Parathyroid adenoma (tissue), 2 donors: ENCODE data around the gene PCDHA12.
"Not testable (repeated sequence)": the region's sequence is repeated elsewhere in the genome, so short reads cannot be mapped to it uniquely, and the experiment has no call there.

Experiments used
- H2AFZ ChIP-seq: fragments of 300-600 bp; sonication (generic); one replicate; pipeline ENCODE4 v1.7.0; 2017; ENCODE audit warnings: antibody characterized with exemption, mild to moderate bottlenecking
- H3K27ac ChIP-seq: fragments of 300-600 bp; sonication (generic); one replicate; pipeline ENCODE4 v1.7.0; 2017
- H3K27me3 ChIP-seq: fragments of 300-600 bp; sonication (generic); one replicate; pipeline ENCODE4 v1.7.0; 2017; ENCODE audit warnings: low read length; ENCODE audit not compliant: control insufficient read depth, insufficient read depth
- H3K36me3 ChIP-seq: fragments of 300-600 bp; sonication (generic); one replicate; pipeline ENCODE4 v1.7.0; 2017; ENCODE audit warnings: low read length; ENCODE audit not compliant: control insufficient read depth, insufficient read depth
- H3K4me1 ChIP-seq: fragments of 300-600 bp; sonication (generic); one replicate; pipeline ENCODE4 v1.7.0; 2017; ENCODE audit warnings: control low read depth
- H3K4me2 ChIP-seq: fragments of 300-600 bp; sonication (generic); one replicate; pipeline ENCODE4 v1.7.0; 2017; ENCODE audit warnings: low read length
- H3K4me3 ChIP-seq: fragments of 300-600 bp; sonication (generic); one replicate; pipeline ENCODE4 v1.7.0; 2017; ENCODE audit warnings: low read depth, low read length
- H3K79me2 ChIP-seq: fragments of 300-600 bp; sonication (generic); one replicate; pipeline ENCODE4 v1.7.0; 2017; ENCODE audit warnings: control low read depth
- H3K9ac ChIP-seq: fragments of 300-600 bp; sonication (generic); one replicate; pipeline ENCODE4 v1.7.0; 2017; ENCODE audit warnings: mild to moderate bottlenecking
- H3K9me3 ChIP-seq: fragments of 300-600 bp; sonication (generic); one replicate; pipeline ENCODE4 v1.7.0; 2017; ENCODE audit warnings: low read length; ENCODE audit not compliant: control insufficient read depth
- CTCF ChIP-seq: fragments of 300-600 bp; sonication (generic); IDR thresholded peaks from one replicate; pipeline ENCODE4 v1.7.0; 2017; ENCODE audit warnings: antibody characterized with exemption, mild to moderate bottlenecking
- donor health status: primary hyperparathyroidism.

PCDHA12 gene

DNA sequence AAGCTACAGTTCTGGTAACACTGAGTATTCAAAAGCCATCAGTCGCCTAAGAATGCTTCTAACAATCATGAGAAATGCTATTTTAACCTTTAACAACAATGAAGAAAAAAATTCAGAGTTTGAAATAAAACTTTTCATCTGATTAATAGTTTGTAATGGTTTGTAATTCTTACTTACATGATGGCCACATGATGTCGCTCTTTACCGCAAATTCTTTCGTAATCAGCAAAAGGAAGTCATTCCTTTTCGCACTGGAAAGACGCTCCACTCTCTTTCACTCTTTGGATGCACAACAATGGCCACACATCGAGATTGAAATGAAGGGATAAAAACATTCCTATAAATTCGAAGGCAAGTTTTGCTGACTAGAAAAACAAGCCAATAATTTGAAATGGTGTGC lies 41.1 kb upstream of the PCDHA12 start, which contains the start of gene PCDHA7:
TSS of gene PCDHA7 (plus strand) at position 277 of the 400 bp plus-strand sequence. CDS start at position 392, 115 bp downstream.
- Histone ChIP-seq H3K4me2 (no peak within 1 kb of the TSS), H3K27me3 (no peaks in the 10 kb centered on the region), H2AFZ (no peak within 1 kb of the TSS), H3K9ac (no peak within 1 kb of the TSS), H3K4me3 (no peak within 1 kb of the TSS), H3K4me1 (no peaks in the 10 kb centered on the region), H3K9me3 (no peaks in the 10 kb centered on the region), H3K79me2 (no peaks in the 10 kb centered on the region), H3K36me3 (no peaks in the 10 kb centered on the region), H3K27ac (no peak within 1 kb of the TSS)
- TF ChIP-seq CTCF, result no peak

GRCh38 chr5:140834439-140835008 lies 40.6 kb upstream of the PCDHA12 start:
- not testable (repeated sequence) for H3K36me3 ChIP-seq, H3K9me3 ChIP-seq, H3K4me3 ChIP-seq, H3K27ac ChIP-seq, H3K4me2 ChIP-seq, H3K27me3 ChIP-seq, H3K79me2 ChIP-seq, H2AFZ ChIP-seq, H3K4me1 ChIP-seq, H3K9ac ChIP-seq

GRCh38 chr5:140835622-140836510 lies 39.2 kb upstream of the PCDHA12 start:
- Histone ChIP-seq H2AFZ (no peak overlapping the region), H3K4me2 (no peak overlapping the region), H3K9me3 (no peaks in the 10 kb centered on the region), H3K4me1 (no peaks in the 10 kb centered on the region), H3K9ac (no peak overlapping the region), H3K4me3 (no peak overlapping the region), H3K27ac (no peak overlapping the region), H3K36me3 (no peaks in the 10 kb centered on the region), H3K27me3 (no peaks in the 10 kb centered on the region), H3K79me2 (no peaks in the 10 kb centered on the region)
- TF ChIP-seq CTCF, result no peak

- Histone ChIP-seq H3K4me3 (no peak within 1 kb of the TSS), H3K27me3 (no peaks in the 10 kb centered on the region), H3K36me3 (no peaks in the 10 kb centered on the region), H3K9me3 (no peaks in the 10 kb centered on the region), H3K9ac (no peak within 1 kb of the TSS), H3K4me2 (no peak within 1 kb of the TSS), H2AFZ (no peak within 1 kb of the TSS), H3K27ac (no peak within 1 kb of the TSS), H3K79me2 (no peaks in the 10 kb centered on the region), H3K4me1 (no peaks in the 10 kb centered on the region)
- no peak for TF ChIP-seq CTCF
These were observed 33.8 kb upstream of the PCDHA12 start, which contains the start of gene PCDHA8 for GRCh38 chr5:140840978-140841962. TSS of gene PCDHA8 (plus strand) at chr5:140841187. CDS start at chr5:140841322, 135 bp downstream.
